ENCODE measurements around the gene LTB4R2. TPM values are rescaled to one million over a fixed set of nuclear protein-coding genes. Genes with fewer than 3 reads are reported as not detected.

Gene LTB4R2, protein sequence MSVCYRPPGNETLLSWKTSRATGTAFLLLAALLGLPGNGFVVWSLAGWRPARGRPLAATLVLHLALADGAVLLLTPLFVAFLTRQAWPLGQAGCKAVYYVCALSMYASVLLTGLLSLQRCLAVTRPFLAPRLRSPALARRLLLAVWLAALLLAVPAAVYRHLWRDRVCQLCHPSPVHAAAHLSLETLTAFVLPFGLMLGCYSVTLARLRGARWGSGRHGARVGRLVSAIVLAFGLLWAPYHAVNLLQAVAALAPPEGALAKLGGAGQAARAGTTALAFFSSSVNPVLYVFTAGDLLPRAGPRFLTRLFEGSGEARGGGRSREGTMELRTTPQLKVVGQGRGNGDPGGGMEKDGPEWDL
- 2.3 and 3.2 TPM in 2 replicates for total RNA-seq (2014; rRNA removed; shearing (Covaris generic))
- 1.5 and 1.8 TPM in 2 replicates for polyA plus RNA-seq (2015; cell fraction: cytosol; rRNA removed)
- 73.4 and 99.3 TPM in 2 replicates for polyA plus RNA-seq (2015; cell fraction: nucleus; rRNA removed)

GRCh38 chr14:24309538-24310264 lies at the start of gene LTB4R2:
Gene LTB4R2, plus strand, starts transcription at chr14:24310140. Its CDS starts 525 bp downstream, at chr14:24310665.
- DNase-seq (ENCODE audit: low read depth, low spot score) = no peak
- in situ Hi-C loops (cut with HindIII; ENCODE audit: low pct_unique_long_range_greater_than_20kb, low sequenced_read_pairs) = no loop called here

GRCh38 chr14:24260780-24261157 lies 49.2 kb upstream of the LTB4R2 start:
- no peak for DNase-seq (ENCODE audit: low read depth, low spot score)
- in situ Hi-C loops (cut with HindIII; ENCODE audit: low pct_unique_long_range_greater_than_20kb, low sequenced_read_pairs) = no loop called here

DNA sequence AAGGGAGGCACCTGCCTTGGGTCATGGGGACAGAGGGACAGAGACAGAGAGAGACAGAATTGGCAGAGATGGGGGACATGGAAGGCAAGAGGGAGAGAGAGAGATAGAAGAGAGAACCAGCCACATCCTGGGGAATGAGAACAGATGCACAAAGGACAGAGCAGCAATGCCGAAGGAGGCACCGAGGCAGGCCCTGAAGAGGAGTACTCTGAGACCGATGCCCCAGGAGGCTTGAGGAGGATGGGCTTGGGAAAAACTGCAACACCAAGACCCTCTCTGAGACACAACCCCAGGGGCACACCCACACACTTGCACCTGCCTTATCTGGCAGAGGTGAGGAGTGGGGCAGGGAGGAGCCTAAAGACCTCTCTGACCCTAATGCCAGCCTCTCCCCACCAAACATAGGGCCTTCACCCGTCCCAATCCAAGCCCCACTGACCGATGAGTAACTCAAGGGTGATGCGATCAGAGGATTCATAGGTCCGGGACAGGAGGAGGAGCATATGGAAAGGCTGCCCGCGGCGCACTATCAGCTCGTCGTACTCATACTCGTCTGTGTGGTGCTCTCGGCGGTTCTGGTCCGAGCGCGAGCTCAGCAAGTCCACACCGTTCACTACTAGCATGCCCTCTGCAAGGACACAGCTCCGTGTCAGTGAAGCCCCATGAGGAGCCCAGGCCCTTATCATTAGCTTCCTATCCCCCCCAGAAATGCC lies 48.5 kb upstream of the LTB4R2 start:
- DNase-seq (ENCODE audit: low read depth, low spot score) = no peak
- in situ Hi-C loops (cut with HindIII; ENCODE audit: low pct_unique_long_range_greater_than_20kb, low sequenced_read_pairs) = no loop called here

- DNase-seq (ENCODE audit: low read depth, low spot score) = no peak
- in situ Hi-C loops (cut with HindIII; ENCODE audit: low pct_unique_long_range_greater_than_20kb, low sequenced_read_pairs) = no loop called here
Observed at GRCh38 chr14:24261969-24262327, 48.0 kb upstream of the LTB4R2 start.

DNA sequence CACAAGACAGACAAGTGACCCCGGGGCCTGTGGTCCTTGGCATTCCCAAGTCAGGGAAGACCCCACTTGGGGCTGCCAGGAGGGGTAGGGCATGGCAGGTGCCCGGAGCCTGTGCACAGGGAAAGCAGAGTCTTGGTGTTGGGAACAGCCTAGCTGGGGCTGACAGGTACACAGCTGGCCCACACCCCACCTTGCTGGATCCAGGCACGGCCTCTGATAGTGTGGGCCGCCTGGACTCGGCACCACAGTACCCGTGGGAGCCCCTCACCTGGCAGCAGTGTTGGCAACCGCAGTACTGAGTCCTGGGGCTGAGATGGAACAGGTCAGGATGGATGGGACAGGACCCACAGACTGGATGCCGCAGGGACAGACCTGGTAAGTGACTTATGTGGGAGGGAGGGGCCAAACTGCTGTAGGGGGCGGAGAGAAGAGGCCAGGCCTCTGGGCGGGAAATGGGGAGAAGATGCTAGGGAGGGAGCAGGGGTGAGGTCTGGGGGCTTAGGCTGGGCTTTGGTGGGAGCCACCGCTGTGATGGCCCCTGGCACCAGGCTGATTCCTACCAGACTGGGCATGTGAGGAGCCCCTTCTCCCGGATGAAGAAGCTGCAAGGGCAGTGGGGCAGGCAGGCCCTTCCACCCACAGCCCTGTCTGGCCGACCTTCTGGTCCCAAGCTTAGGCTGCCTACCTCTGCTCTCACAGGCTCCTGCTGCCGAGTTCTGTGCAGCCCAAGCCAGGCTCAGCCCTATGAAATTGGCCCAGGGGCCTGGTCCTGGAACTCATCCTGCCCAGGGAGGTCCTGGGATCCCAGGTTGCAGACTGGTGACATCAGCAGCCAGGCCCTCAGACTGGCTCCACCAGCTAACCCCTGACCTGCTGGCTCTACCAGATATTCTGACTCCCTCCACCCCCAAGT lies 46.9 kb upstream of the LTB4R2 start, which contains the start of gene TGM1:
TSS of gene TGM1 (minus strand) at position 357 of the 913 bp plus-strand sequence. CDS start 825 bp downstream, outside the sequence.
- in situ Hi-C loops (cut with HindIII; ENCODE audit: low pct_unique_long_range_greater_than_20kb, low sequenced_read_pairs) = no loop called here
- DNase-seq (ENCODE audit: low read depth, low spot score) = no peak

DNA sequence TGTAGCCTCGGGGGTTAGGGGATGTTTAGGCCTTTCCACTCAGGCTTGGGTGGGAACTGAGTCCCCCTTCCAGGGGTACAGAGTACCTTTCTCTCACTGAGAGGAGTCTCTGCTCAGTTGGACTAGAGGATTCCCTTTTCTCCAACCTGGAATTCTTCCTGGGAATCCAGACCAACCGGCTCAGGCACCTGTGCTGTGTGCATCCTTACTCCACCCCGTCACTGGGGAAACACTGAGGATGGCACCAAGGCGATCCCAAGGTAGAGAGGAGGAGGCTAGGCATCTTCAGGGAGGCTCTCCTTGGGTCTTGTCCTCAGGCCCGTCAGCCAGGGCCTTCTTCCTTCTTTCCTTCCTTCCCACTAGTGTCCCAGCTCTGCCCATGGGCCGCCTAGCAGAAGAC lies 46.1 kb upstream of the LTB4R2 start:
- no peak for DNase-seq (ENCODE audit: low read depth, low spot score)
- in situ Hi-C loops (cut with HindIII; ENCODE audit: low pct_unique_long_range_greater_than_20kb, low sequenced_read_pairs) = no loop called here

DNA sequence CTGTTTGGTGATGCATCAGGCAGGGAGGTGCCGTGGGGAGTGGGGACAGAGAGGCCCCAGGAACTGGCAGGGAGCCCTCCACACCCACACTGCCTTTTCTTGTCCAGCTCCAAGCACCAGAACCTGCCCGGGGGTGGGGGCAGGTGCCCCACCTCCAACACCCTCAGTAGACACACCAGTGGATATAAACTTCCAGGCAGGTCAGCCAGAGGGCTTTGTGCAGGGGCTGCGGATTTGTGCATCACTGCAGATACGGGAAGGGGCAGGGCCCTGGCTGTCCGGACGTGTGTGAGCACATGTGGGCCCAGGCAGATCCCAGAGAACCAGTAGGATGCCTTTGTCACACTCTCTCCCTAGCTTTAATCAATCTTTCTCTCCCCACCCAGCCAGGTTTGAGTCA lies 45.6 kb upstream of the LTB4R2 start:
- DNase-seq (ENCODE audit: low read depth, low spot score) = no peak
- in situ Hi-C loops (cut with HindIII; ENCODE audit: low pct_unique_long_range_greater_than_20kb, low sequenced_read_pairs) = no loop called here

DNA sequence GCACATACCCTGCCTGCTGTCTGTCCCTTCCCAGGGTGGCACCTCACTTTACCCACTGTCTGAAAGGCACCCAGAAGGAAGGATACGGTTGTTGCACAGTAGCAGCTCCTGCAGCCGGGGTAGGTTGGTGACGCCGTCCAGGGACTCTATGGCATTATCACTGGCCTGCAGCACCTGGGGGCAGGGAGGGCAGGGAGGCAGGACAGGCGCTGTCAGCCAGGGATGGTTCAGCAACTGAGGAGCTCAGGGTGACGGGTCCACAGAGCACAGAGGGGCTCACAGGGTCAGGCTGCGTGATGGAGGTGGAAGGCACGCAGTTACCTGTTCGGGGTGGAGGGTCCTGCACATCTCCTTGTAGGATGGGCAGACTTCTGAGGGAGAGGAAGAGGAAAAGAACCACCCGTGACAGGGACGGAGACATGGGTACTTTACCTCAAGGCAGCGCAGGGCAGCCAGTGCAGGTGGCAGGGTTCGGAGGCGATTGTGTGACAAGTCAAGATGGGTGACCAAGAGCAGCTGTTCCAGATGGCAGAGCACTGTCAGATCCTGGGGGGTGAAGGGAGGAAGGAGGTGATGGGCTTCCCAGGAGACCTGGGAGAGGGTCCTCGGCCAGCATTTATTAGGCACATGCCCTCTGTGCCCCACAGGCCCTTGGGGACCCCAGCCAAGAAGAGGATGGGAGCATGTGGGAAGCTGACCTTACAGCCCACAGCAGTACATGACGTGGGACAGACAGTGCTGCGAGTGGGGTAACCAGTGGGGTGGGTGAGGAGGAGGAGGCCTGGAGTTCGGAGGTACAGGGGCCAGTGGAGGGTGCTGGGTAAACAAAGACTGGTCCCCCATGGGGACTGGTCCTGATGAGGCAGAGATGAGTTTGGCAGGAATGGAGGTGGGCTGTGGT lies 43.3 kb upstream of the LTB4R2 start:
- in situ Hi-C loops (cut with HindIII; ENCODE audit: low pct_unique_long_range_greater_than_20kb, low sequenced_read_pairs) = no loop called here

DNA sequence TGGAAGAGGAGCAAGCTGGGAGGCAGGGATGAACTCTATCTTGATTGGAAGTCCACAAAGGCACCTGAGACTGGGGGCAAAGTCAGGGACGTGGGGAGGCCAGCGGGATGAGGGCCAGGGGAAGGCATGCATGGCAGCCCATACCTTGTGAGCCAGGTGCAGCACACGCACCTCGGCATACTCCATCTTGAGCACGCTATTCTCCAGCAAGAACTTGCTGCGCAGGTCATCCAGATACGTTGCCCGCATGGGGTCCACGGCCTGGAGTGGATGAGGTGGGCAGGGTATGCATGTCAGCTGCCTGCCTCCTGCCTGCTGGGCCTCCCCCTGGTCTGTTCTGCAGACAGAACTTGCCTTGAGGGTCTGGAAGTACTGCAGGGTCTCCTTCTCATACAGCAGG lies 42.4 kb upstream of the LTB4R2 start:
- DNase-seq (ENCODE audit: low read depth, low spot score) = no peak
- in situ Hi-C loops (cut with HindIII; ENCODE audit: low pct_unique_long_range_greater_than_20kb, low sequenced_read_pairs) = no loop called here

More for the DNA sequence above, 43.3 kb upstream of the LTB4R2 start:
- DNase-seq (ENCODE audit: low read depth, low spot score) = no peak

- DNase-seq (ENCODE audit: low read depth, low spot score) = no peak
- in situ Hi-C loops (cut with HindIII; ENCODE audit: low pct_unique_long_range_greater_than_20kb, low sequenced_read_pairs) = no loop called here
Observed at GRCh38 chr14:24268225-24268624, 41.7 kb upstream of the LTB4R2 start.

DNA sequence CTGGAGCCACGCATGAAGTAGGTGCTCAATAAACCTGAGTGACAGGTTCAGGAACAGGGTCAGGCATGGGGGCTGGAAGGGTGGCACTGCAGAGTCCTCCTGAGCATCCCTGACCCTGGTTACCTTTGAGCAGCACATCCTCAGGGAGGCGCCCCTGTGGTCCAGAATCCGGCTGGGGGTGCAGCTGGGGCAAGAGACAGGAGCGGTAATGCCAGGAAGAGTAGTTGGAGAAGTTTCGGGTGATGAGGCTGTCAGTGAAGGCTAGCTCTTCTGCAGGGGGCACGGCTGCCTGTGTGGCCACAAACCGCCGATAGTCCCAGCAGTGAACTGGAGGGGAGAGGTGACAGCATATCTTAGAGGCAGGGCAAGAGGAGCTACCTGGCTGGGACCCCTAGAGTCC lies 40.6 kb upstream of the LTB4R2 start:
- in situ Hi-C loops (cut with HindIII; ENCODE audit: low pct_unique_long_range_greater_than_20kb, low sequenced_read_pairs) = no loop called here
- no peak for DNase-seq (ENCODE audit: low read depth, low spot score)

DNA sequence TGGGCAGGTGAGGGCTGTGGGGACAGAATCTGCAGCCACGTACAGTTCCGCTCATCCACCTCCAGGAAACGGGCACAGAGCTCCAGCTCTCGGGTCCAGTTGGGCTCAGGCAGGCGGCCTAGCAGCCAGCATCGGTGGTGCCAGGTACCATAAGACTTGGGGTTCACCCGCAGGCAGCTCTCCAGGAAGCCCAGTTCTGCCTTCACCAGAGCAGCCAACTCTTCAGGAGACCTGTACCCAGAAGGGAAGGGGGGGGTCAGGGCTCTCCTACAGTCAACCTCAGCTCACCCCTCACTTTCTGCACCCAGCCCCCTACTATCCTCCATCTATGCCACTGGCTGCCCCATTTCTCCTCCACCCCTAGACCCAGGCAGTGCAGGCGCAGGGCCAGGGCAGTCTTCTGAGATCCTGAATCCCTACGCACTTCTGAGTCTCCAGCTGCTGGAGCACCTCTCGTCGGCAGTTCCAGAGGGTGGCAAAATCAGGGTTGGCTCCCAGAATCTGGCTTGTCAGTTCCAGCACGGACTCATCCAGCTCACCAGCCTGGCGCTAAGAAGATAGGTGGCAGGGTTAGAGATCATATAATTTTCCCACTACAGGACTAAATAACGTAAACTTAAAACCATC lies 39.9 kb upstream of the LTB4R2 start:
- in situ Hi-C loops (cut with HindIII; ENCODE audit: low pct_unique_long_range_greater_than_20kb, low sequenced_read_pairs) = no loop called here
- DNase-seq (ENCODE audit: low read depth, low spot score) = no peak

- DNase-seq (ENCODE audit: low read depth, low spot score) = no peak
Observed at GRCh38 chr14:24270537-24271133, 39.3 kb upstream of the LTB4R2 start.

GRCh38 chr14:24271134-24271833 lies 38.7 kb upstream of the LTB4R2 start, which contains the start of gene RABGGTA:
Gene RABGGTA, minus strand, starts transcription at chr14:24271597. Its CDS starts 482 bp downstream, at chr14:24271115.
- peak; percentile 82 for DNase-seq (ENCODE audit: low read depth, low spot score)

More at GRCh38 chr14:24270537-24271133, 39.3 kb upstream of the LTB4R2 start:
- in situ Hi-C loops (cut with HindIII; ENCODE audit: low pct_unique_long_range_greater_than_20kb, low sequenced_read_pairs) = no loop called here

GRCh38 chr14:24271834-24272263 lies 38.1 kb upstream of the LTB4R2 start:
- DNase-seq (ENCODE audit: low read depth, low spot score) = no peak

More at GRCh38 chr14:24271134-24271833, 38.7 kb upstream of the LTB4R2 start, which contains the start of gene RABGGTA:
- in situ Hi-C loops (cut with HindIII; ENCODE audit: low pct_unique_long_range_greater_than_20kb, low sequenced_read_pairs) = no loop called here

More at GRCh38 chr14:24271834-24272263, 38.1 kb upstream of the LTB4R2 start:
- in situ Hi-C loops (cut with HindIII; ENCODE audit: low pct_unique_long_range_greater_than_20kb, low sequenced_read_pairs) = no loop called here
